Stimulated activated CD4-positive, alpha-beta T cell treated with anti-CD3 and anti-CD28 coated beads, TNF-alpha, amount 100 ng/mL, for 24 hours (primary cell): Measurements from ENCODE around the gene USP10.

Experiments
- DNase-seq, 3 experiments: peaks; one replicate each; pipeline ENCODE4 v3.0.0-alpha.2; 2020; ENCODE audit warnings: low read depth in 3 of 3

USP10 gene

GRCh38 chr16:84769416-84769815 is 69.6 kb downstream of the USP10 start:
- DNase-seq: no peak

DNA sequence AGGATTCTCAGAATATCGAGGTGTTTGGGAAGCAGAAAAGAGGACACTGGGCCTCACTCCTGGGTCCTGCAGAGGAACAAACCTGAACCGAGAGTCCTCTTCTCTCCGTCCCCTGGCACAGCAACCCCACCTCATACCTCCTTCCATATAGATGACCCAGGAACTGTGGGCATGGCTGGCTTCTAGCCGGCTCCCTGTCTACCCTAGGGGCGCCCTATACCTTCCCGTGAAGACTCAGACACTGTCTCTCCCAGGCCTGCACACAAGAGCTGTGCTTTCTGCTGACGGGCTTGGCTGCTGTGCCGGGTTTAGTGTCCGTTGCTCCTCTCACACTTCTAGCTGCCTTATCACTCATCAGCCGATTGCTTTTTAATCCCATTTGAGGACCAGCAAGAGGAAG is 73.5 kb downstream of the USP10 start:
- DNase-seq: no peak

DNA sequence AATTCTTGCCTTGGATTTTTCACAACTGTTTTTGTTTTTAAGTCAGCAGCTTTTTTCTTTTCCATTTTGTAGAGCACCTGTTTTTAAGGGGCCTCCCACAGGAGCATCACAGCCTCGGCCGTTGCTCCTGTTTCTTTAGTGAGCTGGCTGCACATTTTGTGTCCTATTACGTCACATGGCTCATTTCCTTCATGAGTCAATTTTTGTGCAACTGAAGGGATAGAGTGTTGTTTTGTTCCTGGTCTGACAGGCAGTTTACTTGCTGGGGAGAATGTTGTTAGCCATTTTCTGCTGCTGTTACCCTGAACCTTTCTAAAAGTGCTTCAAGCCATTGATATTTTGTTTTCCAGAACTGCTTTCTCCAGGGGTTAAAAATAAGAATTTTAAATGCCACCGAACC is 75.0 kb downstream of the USP10 start:
- no peak for DNase-seq

GRCh38 chr16:84775262-84775810 is 75.5 kb downstream of the USP10 start:
- no peak for DNase-seq

DNA sequence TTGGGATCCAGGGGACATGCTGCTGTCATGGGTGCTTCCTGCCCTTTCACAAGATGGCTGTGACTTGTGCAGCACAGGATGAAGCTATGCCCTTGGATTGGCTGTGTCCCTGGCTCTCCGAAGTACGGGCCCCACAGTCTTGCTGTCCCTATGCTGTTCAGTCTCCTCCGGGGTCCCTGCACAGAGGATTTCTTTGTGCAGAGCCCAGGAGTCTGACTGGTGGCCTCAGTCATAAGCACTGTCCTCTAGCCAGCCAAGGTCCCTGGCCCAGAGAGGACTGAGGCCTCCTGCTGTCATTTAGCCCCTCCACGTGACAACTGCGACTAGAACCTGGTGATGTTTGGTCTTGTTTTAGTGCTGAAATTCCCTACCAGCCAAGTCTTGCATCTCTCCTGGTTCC is 77.6 kb downstream of the USP10 start:
- no peak for DNase-seq

DNA sequence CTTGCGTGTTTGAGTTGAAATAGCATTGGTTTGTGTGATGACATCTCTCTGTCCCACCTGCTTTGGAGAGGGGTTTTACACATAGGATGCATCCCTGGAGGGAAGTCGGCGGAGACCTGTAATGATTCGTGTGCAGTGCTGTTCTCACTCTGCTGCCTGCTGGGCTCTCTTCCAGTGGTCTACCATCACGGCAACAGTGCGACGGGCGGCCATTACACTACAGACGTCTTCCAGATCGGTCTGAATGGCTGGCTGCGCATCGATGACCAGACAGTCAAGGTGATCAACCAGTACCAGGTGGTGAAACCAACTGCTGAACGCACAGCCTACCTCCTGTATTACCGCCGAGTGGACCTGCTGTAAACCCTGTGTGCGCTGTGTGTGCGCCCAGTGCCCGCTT is 78.9 kb downstream of the USP10 start:
- DNase-seq: no peak

- DNase-seq: no peak
These were observed 80.3 kb downstream of the USP10 start for GRCh38 chr16:84780063-84780462.

GRCh38 chr16:84780544-84781376 is 81.0 kb downstream of the USP10 start:
- no peak for DNase-seq

- DNase-seq: no peak
These were observed 83.0 kb downstream of the USP10 start for GRCh38 chr16:84782846-84783245.

DNA sequence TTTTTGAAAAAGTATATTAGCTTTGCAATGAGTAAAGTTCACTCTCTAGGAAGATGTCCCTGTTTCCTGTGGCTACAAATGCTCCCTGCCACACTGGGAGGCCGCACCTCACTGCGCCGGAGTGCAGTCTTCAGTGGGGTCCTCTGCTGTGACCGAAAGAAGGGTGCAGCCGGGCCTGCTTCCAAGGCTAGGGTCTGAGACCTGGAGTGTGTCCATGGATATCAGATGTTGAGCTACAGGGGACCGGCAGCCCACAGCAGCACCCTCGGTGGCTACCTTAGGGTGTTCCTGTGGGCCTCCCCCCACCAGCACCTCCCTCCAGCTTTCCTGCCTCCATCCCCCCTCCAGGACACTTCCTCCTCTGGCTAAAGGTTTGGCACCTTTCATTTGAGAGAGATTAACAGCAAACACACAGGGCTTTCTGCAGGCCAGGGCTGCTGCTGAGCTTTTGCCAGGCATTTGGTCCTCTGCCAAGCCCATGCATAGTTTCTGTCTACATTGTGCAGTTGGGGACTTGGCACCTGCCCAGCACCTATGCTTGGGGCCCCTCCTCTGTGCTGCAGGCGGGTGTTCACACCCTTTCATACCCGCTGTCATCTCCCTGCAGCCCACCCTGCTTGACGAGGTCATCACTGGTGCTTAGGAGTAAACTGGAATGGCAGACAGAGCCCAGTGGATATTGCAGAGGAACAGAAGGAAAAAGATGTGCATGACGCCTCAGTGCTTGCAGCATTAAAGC is 86.2 kb downstream of the USP10 start:
- DNase-seq: no peak

GRCh38 chr16:84786605-84787262 is 86.9 kb downstream of the USP10 start:
- DNase-seq: no peak

DNA sequence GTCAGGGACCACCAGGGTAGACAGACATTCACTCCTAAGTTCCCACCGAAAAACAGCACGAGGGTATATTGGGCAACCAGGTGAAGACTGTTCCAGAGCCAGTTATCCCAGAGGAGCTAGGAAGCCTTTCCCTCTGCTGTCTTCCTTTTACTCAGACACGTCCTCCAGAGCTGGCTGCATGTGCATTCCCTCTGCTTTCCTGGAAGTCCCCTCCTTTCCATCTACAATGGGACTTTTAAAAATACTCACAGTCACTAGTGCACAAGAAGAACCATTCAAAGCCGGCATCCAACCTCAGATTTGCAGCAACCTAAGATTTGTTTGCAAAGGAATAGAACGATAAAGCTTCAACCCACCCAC is 87.4 kb downstream of the USP10 start:
- no peak for DNase-seq

DNA sequence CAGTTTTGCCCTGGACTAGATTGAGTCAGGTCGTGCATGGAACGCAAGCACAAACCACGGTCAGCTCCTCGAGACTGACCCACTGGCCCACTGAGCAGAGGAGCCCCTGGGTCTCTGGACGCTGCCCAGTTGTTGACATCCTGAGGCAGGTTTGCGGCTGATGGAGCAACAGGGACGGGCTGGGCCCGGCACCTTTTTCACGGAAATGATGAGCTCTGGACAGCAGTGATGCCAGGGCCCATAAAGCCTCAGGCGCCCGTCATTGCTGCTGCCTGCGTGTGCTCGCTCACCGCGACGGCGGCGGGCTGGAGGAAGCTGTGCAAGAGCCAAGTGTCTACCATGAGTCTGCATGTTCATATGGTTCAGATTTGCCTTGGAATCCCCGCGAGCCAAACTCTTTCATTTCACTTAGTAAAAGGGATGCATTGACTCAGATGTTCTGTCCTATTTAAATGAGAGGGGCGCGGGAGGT is 89.2 kb downstream of the USP10 start:
- DNase-seq: no peak

DNA sequence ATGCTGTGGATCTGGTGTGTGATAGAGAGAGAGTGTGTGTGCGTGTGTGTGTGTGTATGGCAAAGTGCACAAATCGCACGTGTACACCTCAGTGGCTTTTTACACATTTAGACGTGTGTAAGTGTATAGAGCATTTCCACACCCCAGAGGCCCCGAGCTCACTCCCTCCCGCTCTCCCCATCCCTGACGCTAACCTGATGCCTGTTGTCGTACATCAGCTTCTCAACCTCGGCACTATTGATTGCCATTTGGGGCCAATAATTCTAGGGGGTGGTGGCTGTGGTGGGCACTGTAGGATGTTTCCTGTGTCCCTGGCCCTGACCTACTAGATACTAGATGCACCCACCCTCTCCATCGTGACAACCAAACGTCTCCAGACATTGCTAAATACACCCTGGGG is 89.6 kb downstream of the USP10 start:
- no peak for DNase-seq

- no peak for DNase-seq
These were observed 90.5 kb downstream of the USP10 start for GRCh38 chr16:84790301-84790700.

- DNase-seq: no peak
These were observed 91.3 kb downstream of the USP10 start for GRCh38 chr16:84791088-84791487.

DNA sequence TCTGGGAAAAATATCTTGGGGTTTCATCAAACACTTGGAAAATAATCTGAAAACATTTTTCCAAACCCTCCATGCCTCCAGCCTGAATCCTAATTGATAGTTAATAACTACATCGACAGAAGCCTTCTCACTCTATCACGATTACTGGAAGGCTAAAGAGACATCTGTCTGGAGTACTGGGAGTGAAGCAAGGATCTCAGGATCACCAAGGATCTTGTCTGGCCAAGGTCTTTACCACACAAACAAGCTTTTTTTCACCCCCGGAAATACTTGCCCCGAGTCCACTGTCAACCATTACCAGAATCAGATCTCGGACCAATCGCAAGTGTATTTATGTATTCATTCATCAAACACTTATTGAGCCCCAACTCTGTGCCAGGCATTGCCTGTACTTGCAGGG is 91.7 kb downstream of the USP10 start:
- DNase-seq: no peak

GRCh38 chr16:84794186-84794585 is 94.4 kb downstream of the USP10 start:
- no peak for DNase-seq

GRCh38 chr16:84794626-84795025 is 94.8 kb downstream of the USP10 start:
- DNase-seq: no peak

GRCh38 chr16:84795329-84796053 is 95.7 kb downstream of the USP10 start:
- no peak for DNase-seq

- DNase-seq: no peak
These were observed 100.6 kb downstream of the USP10 start for GRCh38 chr16:84800158-84800978.
